ENCODE data around the gene KIR3DL1.
"Not testable (repeated sequence)": the region's sequence is repeated elsewhere in the genome, so short reads cannot be mapped to it uniquely, and the experiment has no call there.

- not testable (repeated sequence) for TF ChIP-seq CTBP1 (IDR thresholded peaks at IDR 0.05; ENCODE audit: borderline replicate concordance); ELF4 (IDR thresholded peaks at IDR 0.05); TARDBP (IDR thresholded peaks at IDR 0.05); SP1 (IDR thresholded peaks at IDR 0.05); NFRKB (IDR thresholded peaks at IDR 0.05); FOXA1 (IDR thresholded peaks at IDR 0.05); FOXK2 (IDR thresholded peaks at IDR 0.05); FOXM1 (IDR thresholded peaks at IDR 0.05; ENCODE audit: borderline replicate concordance); LEF1 (IDR thresholded peaks at IDR 0.05; ENCODE audit: borderline replicate concordance); ZNF384 (IDR thresholded peaks at IDR 0.05); HDGF (IDR thresholded peaks at IDR 0.05; ENCODE audit: borderline replicate concordance); L3MBTL2 (conservative IDR thresholded peaks at IDR 0.05); BHLHE40 (IDR thresholded peaks at IDR 0.05; ENCODE audit: borderline replicate concordance)
These were observed 43.6 kb upstream of the KIR3DL1 start for GRCh38 chr19:54772666-54773065.

Measured in HEK293T (cell line).